HG02840 (cell line): ENCODE data around the gene BMPER.
"Not testable (repeated sequence)": the region's sequence is repeated elsewhere in the genome, so short reads cannot be mapped to it uniquely, and the experiment has no call there.

Experiments
- ATAC-seq: cut with Tn5 transposase; IDR thresholded peaks from one replicate; pipeline ENCODE4 v1.9.1; 2021; ENCODE audit warnings: mild to moderate bottlenecking, moderate library complexity, moderate number of reproducible peaks; ENCODE audit not compliant: unreplicated experiment, low FRiP score

The BMPER gene

GRCh38 chr7:34162027-34162565 is 256.8 kb downstream of the BMPER start:
- ATAC-seq: no peak

GRCh38 chr7:34162677-34163076 is 257.3 kb downstream of the BMPER start:
- ATAC-seq: no peak

GRCh38 chr7:34163956-34164355 is 258.6 kb downstream of the BMPER start:
- ATAC-seq: no peak

DNA sequence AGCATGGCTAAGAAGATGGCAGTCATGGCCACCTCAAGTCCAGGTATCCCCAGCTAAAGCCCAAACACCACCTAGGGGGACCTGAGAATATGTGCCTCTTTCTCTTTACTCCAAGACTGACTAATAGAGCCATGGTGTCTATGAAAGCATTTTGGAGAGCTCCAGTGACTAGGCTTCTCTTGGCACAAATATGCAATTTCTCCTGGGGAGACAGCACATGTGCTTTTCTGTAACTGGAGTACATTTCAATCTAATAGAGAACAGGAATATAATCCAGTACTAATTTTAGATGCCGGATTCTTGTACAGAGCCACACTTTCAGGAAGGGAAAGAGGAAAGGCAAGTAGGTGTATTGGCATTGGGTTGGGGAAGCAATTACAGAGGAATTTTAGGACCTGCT is 260.1 kb downstream of the BMPER start:
- ATAC-seq: no peak

- no peak for ATAC-seq
These were observed 260.7 kb downstream of the BMPER start for GRCh38 chr7:34165927-34166550.

- ATAC-seq: no peak
These were observed 262.7 kb downstream of the BMPER start for GRCh38 chr7:34168013-34168412.

DNA sequence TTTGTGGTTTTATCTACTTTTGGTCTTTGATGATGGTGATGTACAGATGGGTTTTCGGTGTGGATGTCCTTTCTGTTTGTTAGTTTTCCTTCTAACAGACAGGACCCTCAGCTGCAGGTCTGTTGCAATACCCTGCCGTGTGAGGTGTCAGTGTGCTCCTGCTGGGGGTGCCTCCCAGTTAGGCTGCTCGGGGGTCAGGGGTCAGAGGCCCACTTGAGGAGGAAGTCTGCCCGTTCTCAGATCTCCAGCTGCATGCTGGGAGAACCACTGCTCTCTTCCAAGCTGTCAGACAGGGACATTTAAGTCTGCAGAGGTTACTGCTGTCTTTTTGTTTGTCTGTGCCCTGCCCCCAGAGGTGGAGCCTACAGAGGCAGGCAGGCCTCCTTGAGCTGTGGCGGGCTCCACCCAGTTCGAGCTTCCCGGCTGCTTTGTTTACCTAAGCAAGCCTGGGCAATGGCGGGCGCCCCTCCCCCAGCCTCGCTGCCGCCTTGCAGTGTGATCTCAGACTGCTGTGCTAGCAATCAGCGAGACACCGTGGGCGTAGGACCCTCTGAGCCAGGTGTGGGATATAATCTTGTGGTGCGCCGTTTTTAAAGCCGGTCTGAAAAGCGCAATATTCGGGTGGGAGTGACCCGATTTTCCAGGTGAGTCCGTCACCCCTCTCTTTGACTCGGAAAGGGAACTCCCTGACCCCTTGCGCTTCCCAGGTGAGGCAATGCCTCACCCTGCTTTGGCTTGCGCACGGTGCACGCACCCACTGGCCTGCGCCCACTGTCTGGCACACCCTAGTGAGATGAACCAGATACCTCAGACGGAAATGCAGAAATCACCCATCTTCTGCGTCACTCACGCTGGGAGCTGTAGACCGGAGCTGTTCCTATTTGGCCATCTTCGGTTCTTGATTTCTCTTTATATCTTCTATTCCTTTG is 269.6 kb downstream of the BMPER start:
- not testable (repeated sequence) for ATAC-seq

DNA sequence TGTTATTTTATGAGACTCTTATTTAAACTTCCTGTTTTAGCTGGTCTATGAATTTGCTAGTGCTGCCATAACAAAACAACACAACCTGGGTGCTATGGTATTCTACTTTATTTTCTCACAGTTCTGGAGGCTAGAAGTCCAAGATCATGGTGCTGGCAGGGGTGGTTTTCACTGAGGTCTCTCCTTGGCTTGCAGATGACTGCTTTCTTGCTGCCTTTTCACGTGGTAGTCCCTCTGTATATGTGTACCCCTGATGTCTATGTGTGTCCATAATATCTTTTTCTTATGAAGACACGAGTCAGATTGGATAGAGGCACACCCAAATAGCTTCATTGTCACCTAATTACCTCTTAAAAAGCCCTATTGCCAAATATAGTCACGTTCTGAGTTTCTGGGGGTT is 270.5 kb downstream of the BMPER start:
- no peak for ATAC-seq

GRCh38 chr7:34177476-34177875 is 272.1 kb downstream of the BMPER start:
- no peak for ATAC-seq

DNA sequence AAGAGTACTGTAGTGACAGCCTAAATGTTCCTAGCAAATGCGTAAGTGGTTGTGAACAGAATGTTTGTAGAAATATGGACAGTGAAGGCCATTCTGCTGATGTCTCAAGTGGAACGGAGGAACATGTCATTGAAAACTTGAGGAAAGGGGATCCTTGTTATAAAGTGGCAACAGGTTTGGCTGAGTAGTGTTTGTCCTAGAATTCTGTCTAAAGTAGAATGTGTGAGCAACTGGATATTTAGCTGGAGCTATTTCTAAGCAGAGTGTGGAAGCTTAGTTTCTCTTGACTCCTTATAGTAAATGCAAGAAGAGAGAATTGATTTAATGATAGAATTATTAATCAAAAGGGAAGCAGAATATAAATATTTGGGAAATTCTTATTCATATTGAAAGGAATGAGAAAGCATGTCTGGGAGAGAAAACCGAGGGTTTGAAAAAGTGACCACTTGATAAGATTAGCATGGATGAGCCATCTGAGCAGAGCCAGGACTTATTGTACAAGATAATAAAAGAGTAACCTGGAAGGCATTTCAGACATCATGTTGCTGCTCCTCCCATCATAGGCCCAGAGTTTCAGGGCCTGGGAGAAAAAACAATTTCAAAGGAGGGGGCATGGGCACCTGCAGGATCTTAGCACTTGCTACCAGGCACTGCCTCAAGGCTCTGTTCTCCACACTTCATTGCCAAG is 276.1 kb downstream of the BMPER start:
- no peak for ATAC-seq

GRCh38 chr7:34184466-34184865 is 279.1 kb downstream of the BMPER start:
- ATAC-seq: no peak

DNA sequence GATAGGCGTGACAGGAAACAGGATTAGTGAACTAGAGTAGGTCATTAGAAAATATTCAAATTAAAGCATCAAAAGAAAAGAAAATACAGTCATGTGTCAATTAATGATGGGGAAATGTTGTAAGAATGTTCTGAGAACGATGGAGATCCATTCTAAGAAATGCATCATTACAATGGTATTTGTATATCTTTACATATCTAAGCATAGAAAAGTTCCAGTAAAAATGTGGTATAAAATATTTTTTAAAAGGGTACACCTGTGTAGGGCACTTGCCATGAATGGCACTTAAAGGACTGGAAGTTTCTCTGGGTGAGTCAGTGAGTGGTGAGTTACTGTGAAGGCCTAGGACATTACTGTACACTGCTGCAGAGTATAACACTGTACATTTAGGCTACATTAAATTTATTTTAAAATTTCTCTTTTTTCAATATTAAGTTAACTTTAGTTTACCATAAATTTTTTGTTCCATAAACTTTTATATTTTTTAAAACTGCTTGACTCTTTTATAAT is 282.5 kb downstream of the BMPER start:
- ATAC-seq: no peak

DNA sequence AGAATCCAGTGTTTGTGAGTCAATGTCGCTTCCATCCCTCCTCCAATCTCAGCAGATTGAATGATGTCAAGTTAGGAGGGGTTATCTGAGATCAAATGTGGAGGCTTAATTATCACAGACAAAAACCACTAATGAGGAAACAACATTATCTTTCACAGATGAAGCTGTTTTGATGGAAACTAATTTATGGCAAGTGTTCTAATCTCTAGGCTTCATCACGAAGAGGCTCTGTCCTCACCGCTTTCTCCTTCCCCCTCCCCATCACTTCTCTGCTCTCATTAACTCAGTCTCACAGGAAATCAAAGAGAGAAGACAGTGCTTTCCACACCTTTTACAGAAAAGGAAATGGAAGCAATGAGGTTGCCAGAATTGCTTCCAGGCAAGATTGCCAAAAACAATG is 283.7 kb downstream of the BMPER start:
- no peak for ATAC-seq

- ATAC-seq: no peak
These were observed 285.0 kb downstream of the BMPER start for GRCh38 chr7:34190299-34190698.

- ATAC-seq: no peak
These were observed 285.8 kb downstream of the BMPER start for GRCh38 chr7:34191162-34191561.

DNA sequence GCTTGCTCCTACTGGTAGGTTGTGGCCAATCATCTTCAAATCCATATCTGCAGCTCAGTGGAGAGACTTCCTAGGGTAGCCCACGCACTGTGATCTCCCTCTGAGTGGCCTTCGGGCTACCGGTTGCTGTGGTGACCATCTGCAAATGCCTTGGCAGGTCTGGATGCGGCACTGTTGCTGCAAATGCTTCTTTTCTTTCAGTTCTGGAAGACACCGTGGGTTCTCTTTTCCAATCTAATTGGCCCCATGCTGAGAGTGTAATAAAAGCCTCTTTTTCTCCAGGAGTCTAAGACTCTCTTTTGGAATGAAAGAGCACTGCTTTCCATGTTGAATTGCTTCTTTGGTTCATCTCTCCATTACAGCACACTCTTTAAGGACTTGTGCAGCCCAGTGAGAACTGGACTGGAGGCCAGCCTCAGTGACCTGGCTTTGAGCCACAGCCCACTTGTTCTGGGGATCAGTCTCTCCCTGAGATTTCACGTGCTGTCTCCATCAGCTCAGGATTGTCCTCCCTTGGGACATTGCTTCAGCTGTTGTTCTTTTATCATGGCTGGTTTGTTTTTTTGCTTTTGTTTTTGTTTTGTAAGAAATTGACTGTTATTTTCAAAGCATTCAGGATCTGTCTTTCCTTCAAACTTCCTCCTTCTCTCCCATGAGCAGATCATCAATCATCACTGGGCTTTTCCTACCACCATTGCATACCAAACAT is 286.6 kb downstream of the BMPER start:
- no peak for ATAC-seq

DNA sequence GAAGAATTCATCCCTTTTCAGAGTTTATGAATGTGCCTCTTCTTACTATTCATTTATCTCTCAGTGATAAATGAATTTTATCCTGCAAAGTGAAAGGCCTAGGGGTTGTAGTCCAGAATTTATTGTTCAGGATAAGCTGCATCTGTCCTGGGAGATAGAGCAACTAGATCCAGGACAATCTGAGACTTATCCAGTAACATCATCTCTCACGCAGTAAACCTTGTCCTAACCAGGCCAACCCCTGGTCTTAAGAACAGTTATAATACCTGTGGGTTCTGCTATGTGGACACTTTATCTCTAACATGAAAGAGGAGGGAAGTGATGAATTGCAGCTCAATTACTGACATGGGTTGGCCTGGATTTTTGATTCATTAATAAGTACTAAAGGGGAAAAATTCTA is 287.6 kb downstream of the BMPER start:
- no peak for ATAC-seq

- ATAC-seq: no peak
These were observed 292.9 kb downstream of the BMPER start for GRCh38 chr7:34198231-34198641.
